GM23338 (cell line): ENCODE data around the gene MVB12B.

Source experiments
- CREB1 ChIP-seq: fragments of 250-450 bp; sonication (Bioruptor Pico); IDR thresholded peaks from 2 replicates; pipeline ENCODE4 v1.5.0; 2020; ENCODE audit warnings: low read depth, mild to moderate bottlenecking, moderate library complexity
- CTCF ChIP-seq, 2 experiments: fragments of 200-600 bp in 1 of 2; sonication (generic) in 1 of 2; conservative IDR thresholded peaks; 2 replicates each; pipeline versions ENCODE4 v1.5.1 to v1.6.1; 2016 to 2017; ENCODE audit warnings: antibody characterized with exemption in 2 of 2, low read depth in 2 of 2, mild to moderate bottlenecking in 2 of 2, moderate library complexity in 1 of 2
- ETS1 ChIP-seq: IDR thresholded peaks from 2 replicates; pipeline ENCODE4 v1.6.1; 2016; ENCODE audit warnings: antibody characterized with exemption
- POLR2AphosphoS5 ChIP-seq: IDR thresholded peaks from 2 replicates; pipeline ENCODE4 v1.6.1; 2016; ENCODE audit warnings: antibody characterized with exemption, low read depth
- REST ChIP-seq: IDR thresholded peaks from one replicate; pipeline ENCODE4 v1.6.1; 2018; ENCODE audit warnings: antibody characterized with exemption; ENCODE audit not compliant: unreplicated experiment

GRCh38 chr9:126338945-126339344 is 12.3 kb downstream of the MVB12B start:
- no peak for TF ChIP-seq POLR2AphosphoS5
- no peak for TF ChIP-seq CTCF (conservative IDR thresholded peaks at IDR 0.05; ENCODE audit: low read depth in 2 of 2)
- no peak for TF ChIP-seq CREB1
- no peak for TF ChIP-seq REST
- no peak for TF ChIP-seq ETS1
